SKM-1 treated with dmso at 0.1 percent for 144 hours (cell line): Measurements from ENCODE around the gene EWSR1.
"Not testable (repeated sequence)": the region's sequence is repeated elsewhere in the genome, so short reads cannot be mapped to it uniquely, and the experiment has no call there.

Experiments used
- DNase-seq: peaks from one replicate; lab custom pipeline; 2025; ENCODE audit not compliant: unreplicated experiment; lab: John Stamatoyannopoulos, UW

Gene EWSR1

DNA sequence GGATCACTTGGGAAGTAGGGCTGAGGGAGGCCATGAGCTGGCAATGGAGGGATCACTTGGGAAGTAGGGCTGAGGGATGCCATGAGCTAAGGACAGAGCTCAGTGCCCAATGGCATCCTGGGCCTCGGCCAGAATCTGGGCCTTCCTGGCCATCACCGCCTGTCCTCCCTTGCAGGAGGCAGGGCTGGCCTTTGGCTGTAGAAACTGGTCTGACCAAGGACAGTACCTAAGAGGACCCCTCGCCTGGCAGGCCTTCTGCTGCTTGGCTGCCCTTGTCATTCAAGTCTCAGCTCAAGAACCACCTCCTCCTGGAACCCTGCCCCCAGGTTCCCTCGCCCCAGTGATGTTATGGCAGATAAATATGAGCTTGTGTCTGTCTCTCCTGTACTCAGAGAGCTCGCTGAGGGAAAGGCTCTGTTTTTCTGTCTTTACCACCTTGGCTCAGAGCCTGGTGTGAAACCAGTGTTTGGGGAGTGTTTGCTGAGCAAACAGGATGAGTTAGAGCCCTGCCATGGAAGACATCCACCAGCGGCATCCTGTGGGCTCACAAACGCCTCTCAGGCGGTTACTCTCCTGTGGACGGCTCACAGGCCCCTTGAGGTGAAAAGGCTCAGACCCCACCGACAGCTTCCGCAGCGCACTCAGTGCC is 66.8 kb downstream of the EWSR1 start:
- DNase-seq, result no peak

DNA sequence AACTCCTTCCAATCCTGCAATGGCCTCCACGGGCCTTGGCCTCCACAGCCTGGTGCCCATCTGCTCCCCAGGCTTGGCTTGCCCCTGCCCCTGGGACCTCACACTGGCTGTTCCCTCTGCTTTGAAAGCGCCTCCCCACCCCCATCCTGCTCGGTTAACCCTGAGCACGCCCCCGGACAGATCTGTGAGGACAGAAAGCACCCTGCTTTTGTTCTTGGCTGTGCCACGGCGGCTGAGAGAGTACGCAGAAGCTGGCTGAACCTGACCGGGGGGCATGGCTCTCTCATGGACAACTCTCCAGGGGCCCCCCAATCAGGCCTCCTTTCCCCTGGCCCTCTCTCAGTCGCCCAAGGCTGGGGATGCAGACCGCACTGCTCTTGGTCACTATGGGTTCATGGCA is 67.6 kb downstream of the EWSR1 start:
- no peak for DNase-seq

GRCh38 chr22:29336751-29337490 is 68.9 kb downstream of the EWSR1 start:
- DNase-seq, result no peak

GRCh38 chr22:29337631-29338284 is 69.7 kb downstream of the EWSR1 start:
- no peak for DNase-seq

DNA sequence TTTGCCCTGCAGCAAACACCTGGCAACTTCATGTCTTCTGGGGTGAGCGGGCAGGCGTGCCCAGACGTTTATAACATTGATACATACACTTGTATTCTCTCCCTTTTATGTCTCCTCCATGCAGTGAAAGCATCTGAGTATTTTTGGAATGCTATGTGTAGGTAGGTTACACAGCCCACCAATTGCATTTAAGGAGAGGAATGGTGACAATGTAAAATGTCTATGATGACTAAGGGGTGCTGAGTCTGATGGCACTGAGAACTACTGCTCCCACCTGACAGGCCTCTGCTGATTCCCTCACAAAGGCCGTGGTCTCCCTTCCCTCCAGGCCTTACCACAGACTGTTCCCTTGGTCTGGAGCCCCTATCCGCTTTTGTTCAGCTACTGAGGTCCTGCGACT is 70.3 kb downstream of the EWSR1 start:
- DNase-seq, result no peak

- DNase-seq, result no peak
These were observed 71.5 kb downstream of the EWSR1 start for GRCh38 chr22:29339381-29340235.

DNA sequence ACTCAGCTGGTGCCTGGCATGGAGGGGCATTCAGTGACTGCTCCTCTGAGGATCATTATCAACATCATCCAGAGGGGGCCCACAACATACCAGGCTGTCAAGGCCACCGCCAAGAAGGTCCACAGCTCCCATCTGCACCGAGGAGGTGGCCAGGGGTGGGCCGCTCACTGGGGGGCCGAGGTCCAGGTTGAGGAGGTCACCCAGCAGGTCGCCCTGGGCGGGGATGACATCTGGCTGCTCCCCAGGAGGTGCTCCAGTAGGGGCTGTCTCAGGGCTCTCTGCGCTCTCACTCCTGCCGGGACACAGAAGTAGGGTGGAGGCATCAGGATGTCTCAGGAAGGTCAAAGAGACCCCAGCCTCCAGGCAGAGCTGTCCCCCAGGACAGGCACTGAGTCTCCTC is 72.5 kb downstream of the EWSR1 start:
- DNase-seq, result no peak

DNA sequence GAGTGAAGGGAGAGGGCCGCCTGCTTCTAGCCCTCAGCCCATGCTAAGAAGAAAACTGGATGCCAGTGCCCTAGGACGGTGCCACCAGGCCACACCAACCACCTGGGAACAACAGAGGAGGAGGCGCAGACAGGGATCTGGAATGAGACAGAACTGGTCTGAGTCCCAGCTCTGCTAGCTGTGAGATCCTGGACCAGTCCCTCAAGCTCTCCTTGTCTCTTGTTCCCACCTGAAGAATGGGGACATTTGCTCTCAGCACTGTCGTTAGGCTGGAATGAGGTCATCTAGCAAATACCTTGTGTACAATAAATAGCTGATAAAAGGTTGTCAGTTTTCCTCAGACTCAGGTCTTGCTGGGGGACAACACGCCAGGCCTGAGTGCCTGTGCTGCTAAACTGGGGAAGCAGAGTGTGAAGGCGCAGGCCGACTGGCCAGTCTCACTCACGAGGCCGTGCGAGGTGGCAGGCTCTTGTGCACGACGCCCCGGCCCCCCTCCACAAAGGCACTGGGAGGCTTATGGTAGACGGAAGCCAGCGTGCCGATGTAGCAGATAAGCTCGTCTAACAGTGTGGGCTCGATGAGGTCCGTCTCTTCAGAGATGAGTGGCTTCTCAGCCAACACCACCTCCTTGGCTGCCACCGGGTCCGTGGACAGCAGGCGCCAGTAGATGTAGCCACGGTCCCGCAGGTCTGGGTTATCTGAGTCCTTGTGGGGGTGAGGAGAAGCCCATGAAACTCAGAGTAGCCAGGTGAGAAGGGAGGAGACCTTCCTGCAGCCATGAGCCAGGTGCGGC is 73.2 kb downstream of the EWSR1 start:
- no peak for DNase-seq

DNA sequence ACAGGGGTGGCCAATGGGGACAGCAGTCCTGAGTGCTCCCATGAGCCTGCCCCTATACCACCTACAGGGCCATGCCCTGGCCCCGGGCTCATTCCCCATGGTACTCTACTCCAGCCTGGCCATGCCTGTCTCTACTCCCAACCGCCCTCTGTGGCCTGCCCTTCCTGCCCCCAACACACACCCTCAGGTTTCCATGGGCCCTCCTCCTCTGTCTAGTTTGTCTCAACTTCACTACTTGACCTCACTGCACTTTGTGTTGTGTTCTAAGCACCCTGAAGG is 73.7 kb downstream of the EWSR1 start:
- no peak for DNase-seq

- DNase-seq, result peak; percentile 51
These were observed 74.1 kb downstream of the EWSR1 start for GRCh38 chr22:29342177-29342576.

GRCh38 chr22:29342577-29343312 is 74.7 kb downstream of the EWSR1 start:
- DNase-seq, result no peak

GRCh38 chr22:29343313-29343805 is 75.3 kb downstream of the EWSR1 start:
- DNase-seq, result no peak

DNA sequence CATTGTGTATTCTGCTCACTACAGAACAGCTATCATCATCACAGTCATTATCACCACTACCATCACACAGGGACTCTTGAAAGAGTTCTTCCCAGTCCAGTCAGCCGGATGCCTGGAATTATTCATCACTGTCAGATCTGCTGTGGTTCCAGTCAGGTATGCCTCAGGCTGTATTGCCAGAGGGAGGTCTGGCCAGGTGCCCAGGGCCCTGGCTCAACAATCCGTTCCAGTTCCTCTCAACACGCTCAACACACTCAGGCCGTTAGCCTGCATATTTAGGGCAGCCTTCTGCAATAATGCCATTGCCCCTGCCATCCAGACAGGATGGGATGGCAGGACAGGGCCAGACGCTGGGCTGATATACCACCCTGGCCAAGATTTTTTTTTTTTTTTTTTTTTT is 76.1 kb downstream of the EWSR1 start:
- DNase-seq, result no peak

DNA sequence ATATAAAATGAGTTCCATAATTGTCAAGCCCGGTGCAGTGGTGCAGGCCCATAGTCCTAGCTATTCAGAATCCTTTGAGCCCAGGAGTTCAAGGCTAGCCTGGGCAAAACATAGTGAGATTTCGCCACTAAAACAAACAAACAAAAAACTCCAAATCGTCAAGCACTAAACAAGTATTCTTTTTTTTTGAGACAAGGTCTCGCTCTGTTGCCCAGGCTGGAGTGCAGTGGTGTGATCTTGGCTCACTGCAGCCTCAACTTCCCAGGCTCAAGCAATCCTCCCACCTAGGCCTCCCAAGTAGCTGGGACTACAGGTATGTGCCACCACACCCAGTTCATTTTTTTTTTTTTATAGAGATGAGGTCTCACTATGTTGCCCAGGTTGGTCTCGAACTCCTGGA is 76.8 kb downstream of the EWSR1 start:
- not testable (repeated sequence) for DNase-seq

DNA sequence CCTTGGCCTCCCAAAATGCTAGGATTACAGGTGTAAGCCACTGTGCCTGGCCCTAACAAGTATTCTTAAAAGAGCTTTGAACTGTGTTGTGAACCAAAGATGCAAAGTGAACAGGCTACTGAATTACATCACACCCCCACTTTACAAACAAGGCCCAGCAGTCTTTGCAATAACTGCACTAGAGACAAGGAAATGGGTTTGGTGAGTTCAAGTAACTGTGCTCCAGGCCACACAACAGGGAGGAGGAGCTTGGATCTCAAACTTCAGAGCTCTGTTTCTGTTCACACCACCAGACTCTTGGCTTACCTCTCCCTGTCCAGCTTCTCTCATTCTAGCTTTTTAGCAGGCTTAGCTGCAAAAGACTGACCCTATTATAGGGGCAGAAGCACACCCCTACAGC is 77.9 kb downstream of the EWSR1 start:
- DNase-seq, result no peak

GRCh38 chr22:29346659-29347058 is 78.6 kb downstream of the EWSR1 start:
- DNase-seq, result no peak

GRCh38 chr22:29348041-29348440 is 80.0 kb downstream of the EWSR1 start:
- no peak for DNase-seq

- no peak for DNase-seq
These were observed 80.9 kb downstream of the EWSR1 start for GRCh38 chr22:29348956-29349355.
